GM18502 (cell line): ENCODE data around the gene MAPK12.
A peak's percentile ranks its signal among the peaks of the same experiment; 100 is the strongest.

Source experiments
- ATAC-seq: cut with Tn5 transposase; IDR thresholded peaks from one replicate; pipeline ENCODE4 v1.9.1; 2021; ENCODE audit warnings: mild to moderate bottlenecking; ENCODE audit not compliant: unreplicated experiment, poor library complexity

MAPK12 gene

GRCh38 chr22:50261615-50262459 lies at the start of gene MAPK12:
TSS of gene MAPK12 (minus strand) at chr22:50261683. CDS start at chr22:50261509, 174 bp downstream.
- no peak for ATAC-seq

DNA sequence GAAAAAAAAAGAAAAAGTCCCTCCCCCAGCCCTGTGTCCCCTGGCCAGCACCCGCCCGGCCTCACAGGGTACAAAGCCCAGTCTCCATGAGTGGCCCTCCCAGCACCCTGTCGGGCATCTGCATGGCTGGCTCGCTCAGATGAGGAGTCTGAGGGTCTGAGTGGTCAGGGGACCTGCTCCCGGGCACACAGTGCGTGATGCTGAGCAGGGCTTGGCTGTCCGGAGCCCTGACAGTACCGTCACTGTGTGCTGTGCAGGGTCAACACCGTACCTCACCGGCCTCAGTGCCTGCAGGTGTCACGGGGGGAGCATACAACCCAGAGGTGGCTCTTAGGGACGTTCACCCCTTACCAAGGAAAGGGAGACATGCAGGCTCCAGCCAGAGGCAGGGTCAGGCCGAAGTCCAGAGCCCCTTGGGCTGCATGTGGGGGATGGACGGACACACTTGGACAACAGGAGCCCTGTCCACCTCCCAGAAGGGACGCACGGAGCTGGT lies 49.5 kb upstream of the MAPK12 start:
- no peak for ATAC-seq

DNA sequence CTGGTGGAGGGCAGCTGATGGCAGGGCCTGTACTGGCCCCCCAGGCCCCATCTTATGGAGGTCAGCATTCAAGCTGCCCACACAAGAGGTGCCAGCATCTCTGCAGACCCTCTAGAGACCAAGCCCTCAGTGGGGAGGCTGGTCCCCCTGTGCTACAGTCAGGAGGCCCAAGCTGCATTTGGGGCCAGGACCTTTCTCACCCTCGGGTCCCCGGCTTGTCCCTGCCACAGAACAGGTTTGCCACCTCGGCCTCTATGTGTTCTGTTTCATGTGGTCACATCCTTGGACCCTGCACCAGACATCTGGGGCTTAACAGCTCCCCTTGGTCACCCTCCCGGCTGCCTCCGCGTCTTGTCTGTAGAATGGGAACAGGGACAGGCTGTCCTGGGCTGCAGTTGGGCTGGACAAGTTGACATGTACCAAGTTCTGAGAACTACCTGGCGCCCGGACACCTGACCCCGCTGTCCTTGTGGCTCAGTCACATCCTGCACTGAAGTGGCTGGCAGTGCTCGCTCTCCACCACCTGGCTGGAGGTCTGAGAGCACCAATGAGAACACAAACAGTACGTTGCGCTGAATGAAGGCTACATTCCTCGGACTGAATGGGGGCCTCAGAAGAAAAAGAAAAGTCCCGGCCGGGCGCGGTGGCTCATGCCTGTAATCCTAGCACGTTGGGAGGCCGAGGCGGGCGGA lies 48.7 kb upstream of the MAPK12 start:
- no peak for ATAC-seq

GRCh38 chr22:50309601-50309991 lies 48.1 kb upstream of the MAPK12 start:
- no peak for ATAC-seq

- no peak for ATAC-seq
Measured at GRCh38 chr22:50308986-50309600, 47.6 kb upstream of the MAPK12 start.

GRCh38 chr22:50308597-50308935 lies 47.1 kb upstream of the MAPK12 start:
- no peak for ATAC-seq

- no peak for ATAC-seq
Measured at GRCh38 chr22:50307890-50308596, 46.6 kb upstream of the MAPK12 start.

DNA sequence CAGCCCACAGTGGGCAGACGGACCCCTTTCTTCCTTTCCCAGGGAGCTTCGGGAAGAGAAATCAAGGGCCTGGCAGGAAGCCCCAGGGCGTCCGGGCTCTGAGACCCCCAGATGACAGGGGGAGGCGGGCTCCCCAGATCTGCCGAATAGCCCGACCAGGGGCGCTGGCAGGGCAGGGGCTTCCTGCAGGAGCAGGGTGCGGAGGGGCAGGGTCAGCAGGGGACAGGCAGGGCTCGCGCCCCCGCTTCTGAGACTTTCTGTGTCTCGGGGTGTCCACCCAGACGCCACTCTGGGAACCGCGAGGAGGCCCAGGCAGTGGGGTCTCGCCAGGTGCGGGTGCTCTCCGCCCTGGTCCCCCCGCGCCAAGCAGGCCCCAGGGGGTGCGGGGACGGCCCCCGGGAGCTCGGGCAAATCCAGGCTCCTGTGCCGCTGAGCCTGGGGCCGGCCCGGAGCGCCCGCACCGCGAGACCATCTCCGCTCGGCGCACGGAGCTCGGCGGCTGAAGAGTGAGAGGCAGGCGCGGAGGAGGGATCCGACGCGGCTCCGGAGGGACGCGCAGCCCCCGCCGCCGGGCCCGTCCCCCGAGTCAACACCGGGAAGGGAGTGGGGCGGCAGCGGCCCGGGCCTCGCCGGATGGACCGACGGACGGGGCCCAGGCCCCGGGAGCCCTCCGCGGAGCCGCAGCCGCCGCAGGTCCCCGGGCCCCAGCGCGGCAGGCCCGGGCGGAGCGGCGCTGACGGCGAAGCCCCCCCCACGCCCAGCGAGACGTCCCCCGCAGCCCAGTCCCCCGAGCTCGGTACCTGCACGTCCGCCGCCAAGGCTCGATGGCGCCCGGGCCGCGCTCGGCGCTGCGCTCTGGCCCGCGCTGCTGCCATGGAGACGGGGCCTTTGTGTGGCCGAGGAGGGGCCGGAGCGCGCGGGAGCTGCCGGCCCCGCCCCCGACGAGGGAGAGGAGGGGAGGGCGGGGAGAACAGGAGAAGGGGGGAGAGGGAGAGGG lies 45.6 kb upstream of the MAPK12 start, which contains the start of gene PLXNB2:
Gene PLXNB2 (minus strand): TSS at position 894 of the 997 bp plus-strand sequence. CDS start 17,062 bp downstream, outside the sequence.
- peak; percentile 43 for ATAC-seq

- ATAC-seq = no peak
Measured at GRCh38 chr22:50305923-50306566, 44.6 kb upstream of the MAPK12 start.

- no peak for ATAC-seq
Measured at GRCh38 chr22:50305393-50305922, 44.0 kb upstream of the MAPK12 start.

DNA sequence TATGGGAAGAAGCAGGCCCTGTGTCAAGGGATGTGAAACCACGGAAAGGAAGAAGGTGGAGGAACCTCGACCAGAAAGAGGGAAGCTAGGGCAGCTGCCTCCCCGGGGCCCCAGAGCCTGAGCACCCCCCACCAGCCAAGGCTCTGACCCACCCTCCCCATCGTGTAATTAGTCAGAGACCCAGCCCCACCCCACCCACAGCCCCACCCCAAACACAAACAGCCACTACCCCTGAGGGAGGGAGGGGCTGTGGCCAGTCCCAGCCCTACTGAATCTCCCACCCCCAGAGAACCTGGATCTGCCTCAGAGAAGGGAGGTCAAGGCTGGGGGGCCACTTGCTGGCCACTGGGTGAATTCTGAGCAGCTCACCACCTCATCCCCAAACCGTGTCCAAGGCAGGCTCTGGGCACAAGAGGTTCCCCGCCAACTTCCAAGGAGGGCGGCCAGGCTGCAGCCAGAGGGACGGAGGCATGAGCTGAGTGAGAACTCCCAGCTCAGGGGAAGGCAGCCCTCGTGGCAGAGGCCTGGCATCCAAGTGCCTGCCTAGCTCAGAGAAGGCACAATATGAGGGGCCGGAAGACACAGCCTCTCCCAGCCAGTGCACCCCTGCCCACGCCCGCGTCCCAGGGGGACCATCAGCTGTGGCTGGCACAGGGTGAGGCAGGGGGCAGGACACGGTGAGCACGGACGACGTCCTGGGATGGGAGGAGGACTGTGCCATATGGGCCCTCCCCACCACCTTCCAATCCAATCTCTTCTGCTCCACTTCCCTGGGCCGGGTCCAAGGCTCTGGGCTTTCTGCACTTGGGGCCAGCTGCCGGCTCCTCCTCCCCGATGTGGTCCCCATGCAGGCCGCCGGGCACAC lies 43.3 kb upstream of the MAPK12 start:
- ATAC-seq = no peak

DNA sequence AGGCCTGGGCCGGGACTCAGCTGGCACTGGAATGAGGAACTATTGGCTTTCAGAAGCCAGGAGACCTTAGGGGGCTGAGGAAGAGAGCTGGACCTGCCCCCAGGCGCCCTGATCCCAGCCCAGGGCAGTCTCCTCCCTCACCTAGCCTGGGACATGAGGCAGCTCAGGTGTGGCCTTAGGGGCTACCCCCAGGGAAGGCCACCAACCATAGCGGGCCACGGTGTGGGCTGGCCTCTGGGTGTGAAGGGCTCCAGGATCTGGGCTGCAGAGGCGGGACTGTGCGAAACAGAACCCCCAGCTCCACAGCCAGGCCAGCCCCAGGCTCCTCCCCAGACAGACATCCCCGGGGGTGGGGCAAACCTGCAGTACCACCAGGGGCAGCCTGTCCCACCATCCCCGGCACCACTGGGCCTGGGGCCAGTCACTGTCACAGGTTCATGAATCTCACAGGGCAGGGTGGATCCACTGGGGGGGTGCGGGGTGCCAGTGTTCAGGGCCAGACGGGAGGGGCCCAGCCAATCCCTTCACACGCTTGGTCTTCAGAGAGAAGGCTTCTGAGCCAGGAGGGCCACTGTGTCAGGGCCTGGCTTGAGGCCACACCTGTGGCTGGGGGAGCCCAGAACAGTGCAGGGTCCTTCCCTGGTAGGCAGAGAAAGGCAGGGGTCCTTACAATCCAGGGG lies 42.5 kb upstream of the MAPK12 start:
- no peak for ATAC-seq

DNA sequence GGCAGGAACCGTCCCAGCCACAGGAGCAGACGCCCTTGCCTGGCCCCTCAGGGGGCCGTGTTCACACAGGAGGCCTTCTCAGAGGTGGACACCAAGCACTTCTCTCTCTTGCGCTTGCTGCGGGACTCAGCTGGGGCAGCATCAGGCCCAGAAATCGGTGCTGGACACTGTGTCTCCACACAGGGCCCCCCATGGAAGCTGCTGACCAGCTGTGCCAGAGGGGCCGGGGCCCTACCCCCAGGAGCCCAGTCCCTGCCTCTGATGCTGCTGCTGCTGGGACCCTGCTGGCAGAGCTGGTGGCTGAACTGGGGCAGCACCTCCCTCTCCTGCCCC lies 42.0 kb upstream of the MAPK12 start:
- ATAC-seq = no peak

- no peak for ATAC-seq
Measured at GRCh38 chr22:50302564-50302963, 41.1 kb upstream of the MAPK12 start.

DNA sequence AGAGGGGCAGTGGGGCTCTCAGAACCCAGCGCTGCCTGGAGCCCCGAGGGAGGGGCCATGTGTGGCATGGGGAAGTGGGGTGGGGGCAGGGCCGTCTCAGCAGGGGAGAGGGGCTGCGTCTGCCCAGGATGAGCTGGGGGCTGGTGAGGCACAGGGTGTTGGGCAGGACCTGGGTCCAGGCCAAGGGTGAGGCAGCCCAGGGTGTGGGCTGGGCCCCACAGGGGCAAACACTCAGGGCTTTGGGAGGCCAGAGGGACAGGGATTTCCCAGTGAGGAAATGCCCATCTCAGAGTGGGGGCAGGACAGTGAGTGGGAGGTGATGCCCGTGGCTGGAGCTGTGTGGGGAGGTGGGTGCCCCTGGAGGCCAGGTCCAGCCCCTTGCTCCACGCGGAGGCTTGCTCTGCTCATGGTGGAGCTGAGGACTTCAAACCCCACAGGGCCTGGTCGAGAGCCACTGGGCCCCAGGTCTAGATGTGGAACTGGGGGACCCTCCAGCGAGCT lies 40.6 kb upstream of the MAPK12 start:
- ATAC-seq = no peak

DNA sequence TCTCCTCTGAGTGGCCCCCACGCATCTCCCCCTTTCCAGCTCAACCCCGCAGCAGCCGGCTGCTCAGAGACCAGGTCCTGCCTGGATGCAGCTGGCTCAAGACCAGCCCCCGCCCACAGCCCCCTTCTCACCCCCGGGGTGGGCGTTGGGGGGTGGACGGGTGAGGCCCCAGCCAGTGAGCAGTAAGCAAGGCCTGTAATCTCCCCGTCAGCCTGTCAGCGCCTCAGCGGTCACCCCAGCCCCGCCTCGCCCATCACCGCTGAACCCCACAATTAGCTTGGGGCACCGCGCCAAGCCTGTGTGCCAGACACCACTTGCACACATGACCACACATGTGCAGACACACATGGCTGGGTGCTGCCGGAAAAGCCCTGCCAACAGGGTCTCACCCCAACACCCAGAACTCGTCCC lies 40.1 kb upstream of the MAPK12 start:
- no peak for ATAC-seq
